CD4-positive, alpha-beta T cell treated with Interleukin-17A for 4 hours (primary cell): Measurements from ENCODE around the gene CR2.
"Not testable (repeated sequence)": the region's sequence is repeated elsewhere in the genome, so short reads cannot be mapped to it uniquely, and the experiment has no call there.

ENCODE experiments used
- DNase-seq: peaks from one replicate; pipeline ENCODE4 v3.0.0-alpha.2; 2020; ENCODE audit warnings: mixed read lengths

The CR2 gene

DNA sequence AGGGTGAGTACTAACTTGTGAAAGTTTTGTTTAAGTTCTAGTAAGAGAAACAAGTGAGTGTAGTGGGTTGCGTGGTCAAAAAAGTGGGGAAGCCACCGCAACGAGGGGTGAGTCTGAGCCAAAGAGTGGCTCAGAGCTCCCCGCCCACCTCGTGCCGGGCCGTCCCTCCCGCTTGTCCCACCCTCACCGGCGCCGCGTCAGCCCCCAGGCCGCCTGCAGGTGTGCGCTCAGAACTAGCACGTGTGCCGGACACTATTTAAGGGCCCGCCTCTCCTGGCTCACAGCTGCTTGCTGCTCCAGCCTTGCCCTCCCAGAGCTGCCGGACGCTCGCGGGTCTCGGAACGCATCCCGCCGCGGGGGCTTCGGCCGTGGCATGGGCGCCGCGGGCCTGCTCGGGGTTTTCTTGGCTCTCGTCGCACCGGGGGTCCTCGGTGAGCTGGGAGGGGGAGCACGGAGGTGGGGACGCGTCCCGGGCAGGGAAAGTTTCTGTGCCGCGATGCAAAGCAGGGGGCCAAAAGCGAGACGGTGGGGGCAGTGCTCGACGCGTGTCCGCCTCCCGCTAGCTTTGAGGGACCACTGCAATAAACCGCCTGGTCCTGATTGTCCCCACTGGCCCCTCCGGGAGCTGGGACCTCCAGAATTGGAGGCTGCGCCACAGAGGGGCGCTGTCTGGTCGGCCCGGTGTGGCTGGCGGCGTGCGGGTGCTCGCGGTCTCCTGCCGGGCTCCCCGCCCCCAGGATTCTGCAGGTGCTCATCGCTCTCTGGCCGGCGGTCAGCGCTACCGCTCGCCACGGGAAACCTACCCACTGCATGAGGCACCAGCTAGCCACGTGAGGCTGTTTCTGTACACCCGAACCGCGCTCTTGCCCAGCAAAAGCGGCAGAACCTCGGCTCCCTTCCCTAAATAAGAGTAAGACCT lies at the start of gene CR2:
Gene CR2 (plus strand): TSS at position 283 of the 919 bp plus-strand sequence. CDS start 91 bp downstream, at position 374.
- peak; percentile 63 for DNase-seq

DNA sequence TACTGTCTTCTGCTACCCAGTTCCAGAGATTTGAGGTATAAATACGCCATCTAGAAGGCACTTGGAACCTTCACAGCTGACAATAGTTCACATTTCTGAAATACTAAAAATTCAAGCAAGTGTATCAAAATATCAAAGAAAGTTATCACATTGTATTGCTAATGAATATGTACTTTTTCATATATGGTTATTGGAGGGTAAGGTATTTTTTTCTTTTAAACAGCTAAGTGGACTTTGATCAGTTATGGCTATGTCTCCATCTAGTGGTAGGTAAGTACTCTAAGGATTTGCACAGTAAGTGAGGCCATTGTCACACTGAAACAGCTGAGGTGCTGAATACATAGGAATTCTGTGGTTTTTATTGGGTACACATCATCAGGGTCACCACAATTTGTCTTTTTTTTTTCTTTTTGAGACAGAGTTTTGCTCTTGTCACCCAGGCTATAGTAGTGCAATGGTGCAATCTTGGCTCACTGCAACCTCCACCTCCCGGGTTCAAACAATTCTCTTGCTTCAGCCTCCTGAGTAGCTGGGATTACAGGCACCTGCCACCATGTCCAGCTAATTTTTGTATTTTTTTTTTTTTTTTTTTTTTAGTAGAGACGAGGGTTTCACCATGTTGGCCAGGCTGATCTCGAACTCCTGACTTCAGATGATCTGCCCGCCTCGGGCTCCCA lies 49.1 kb upstream of the CR2 start:
- DNase-seq, result peak; percentile 12

DNA sequence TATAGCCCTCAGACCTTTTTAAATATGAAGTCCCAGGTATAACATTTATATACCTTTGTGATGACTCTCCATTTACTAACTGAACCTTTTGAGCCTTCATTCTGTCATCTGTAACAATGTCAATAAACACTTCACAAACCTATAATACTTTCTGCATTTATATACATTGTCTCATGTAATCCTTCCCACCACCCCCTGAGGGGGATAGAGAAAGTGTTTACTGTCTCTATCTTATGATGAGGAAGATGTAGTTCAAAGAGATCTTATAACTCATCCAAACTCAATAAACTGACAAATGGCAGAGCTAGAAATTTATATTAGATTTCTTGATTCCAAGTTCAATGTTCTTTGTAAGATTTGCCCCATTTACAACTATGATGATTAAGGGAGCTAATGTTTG lies 48.3 kb upstream of the CR2 start:
- DNase-seq, result no peak

DNA sequence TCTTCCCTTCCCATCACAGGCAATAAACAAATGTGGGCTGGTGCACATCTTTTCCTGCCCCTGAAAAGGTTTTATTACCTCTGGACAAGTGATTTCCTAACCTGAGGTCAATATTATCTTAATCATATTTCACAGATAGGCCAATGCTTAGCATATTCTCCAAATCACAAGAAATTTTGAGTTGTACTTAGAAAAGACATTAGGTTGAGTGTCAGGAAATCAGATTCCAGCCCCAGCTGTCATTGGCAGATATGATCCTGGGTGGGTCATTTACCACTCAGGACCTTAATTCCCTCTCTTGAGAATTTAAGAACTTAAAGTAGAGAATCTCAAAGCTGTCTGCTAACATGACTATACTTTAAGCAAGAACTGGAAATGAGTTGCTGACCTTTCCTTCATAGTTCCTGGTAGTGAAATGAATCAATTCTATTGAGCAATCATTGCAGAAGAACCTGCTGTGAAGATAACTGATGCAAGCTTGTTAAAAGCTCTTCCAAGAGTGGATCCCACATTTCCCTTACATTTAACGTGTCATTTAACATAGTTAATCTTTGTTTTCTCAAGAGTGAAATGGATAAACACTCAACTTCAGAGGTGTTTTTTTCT lies 46.4 kb upstream of the CR2 start:
- DNase-seq, result no peak

DNA sequence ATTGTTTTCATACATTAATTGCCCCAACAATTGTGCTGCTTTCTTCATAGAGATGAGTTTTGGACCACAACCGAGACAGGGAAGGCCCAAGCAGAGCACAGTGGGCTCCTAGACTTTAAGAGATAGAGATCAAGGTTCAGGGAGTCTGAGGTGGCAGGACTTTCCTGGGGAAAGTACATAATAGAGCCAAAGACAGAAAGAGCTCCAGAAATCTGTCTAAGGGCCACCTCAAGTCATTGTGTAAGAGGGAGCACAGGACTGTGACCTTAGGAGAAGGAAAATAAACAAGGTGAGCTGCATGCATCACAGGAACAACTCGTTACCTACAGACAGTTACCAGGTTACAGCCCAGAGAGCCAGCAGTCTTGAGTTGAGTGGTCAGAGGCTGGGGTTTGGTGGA lies 41.3 kb upstream of the CR2 start:
- no peak for DNase-seq

DNA sequence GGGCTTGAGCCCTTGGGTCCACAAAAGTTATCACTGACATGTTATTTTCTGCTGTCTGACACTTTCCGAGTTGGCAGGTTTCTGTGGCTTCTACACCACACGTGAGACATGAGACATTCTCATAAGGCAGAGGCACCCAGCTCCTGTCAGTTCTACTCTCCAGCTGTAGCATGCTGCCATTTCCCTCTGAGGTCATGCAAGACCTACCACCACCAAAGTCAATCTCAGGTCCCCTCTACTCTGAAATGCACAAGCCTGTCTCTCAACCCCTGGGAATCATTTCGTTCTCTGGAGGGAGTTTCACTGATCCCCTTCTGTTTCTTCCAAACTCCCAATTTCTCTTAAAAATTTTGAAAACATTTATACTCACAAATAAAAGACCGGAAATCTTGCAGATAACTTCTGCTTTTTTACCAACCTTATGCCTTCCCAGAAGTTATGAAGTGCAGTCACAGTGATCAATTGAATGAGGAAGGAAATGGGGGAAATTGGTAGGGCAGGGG lies 39.5 kb upstream of the CR2 start:
- DNase-seq, result peak; percentile 15

DNA sequence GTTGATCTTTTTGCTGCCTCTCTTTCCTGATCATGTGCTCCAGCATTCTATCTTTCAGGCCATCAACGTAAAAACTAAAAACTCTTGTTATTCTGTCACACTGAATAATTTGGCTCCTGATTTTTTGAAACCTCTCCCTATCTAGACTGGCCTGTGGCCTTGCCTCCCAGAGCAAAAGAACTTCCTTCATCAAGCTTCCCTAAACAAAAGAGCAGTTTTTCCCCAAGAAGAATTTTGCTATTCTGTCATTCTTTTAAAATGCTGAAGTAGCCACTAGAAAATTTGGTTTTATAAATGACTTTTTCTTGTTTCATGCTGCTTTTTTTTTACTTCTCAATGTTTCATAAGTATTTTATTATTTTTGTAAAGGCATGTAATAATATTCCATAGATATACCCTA lies 37.1 kb upstream of the CR2 start:
- no peak for DNase-seq

DNA sequence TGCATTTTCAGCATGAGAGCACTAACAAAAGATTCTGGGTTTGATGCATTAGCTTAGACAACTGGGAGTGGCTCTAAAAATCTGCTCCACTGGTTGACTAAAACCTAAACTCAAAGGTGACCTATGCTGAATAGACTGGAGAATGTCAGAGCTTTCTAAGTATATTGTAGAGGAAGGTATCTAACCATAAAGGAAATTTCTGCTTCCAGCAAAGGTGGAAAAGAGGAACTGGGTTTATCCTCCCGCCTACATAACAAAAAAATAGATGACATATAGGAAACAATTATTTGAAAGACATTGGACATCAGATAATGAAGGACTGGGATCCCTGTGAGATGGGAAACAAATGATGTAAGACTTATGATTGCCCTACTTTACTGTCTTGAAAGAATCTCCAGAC lies 35.8 kb upstream of the CR2 start:
- DNase-seq, result no peak

DNA sequence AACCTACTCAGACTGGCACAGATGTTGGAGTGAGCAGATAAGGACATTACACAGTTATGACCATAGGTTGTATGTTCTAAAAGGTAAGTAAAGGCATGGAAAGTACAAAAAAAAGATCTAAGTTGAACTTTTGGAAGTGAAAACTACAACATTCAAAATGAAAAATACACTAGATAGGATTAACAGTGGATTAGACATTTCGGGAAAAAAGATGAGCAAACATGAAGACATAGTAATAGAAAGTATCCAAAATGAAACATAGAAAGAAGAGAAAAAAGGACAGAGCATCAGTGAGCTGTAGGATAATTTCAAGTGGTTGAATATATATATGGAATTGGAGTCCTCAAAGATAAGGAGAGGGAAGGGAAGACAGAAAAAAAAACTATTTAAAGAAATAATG lies 34.0 kb upstream of the CR2 start:
- no peak for DNase-seq

DNA sequence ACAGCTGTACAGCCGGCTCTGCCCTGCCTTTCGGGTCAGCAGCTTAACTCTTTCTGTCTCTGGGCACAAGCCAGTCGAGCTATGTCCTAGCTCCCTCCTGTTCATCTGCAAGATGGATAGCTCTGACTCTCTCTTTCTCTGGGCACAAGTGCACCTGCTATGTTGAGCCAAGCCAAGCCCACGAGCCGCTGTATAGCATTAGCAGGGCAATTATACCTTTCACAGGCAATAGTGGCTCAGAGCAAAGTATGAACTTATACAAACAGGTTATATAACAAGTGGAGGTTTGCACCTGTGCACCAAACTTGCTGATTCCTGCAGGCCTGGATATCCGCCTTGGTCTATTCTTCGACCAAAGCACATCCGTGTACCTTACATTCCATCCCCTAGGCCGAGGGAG lies 33.0 kb upstream of the CR2 start:
- no peak for DNase-seq

DNA sequence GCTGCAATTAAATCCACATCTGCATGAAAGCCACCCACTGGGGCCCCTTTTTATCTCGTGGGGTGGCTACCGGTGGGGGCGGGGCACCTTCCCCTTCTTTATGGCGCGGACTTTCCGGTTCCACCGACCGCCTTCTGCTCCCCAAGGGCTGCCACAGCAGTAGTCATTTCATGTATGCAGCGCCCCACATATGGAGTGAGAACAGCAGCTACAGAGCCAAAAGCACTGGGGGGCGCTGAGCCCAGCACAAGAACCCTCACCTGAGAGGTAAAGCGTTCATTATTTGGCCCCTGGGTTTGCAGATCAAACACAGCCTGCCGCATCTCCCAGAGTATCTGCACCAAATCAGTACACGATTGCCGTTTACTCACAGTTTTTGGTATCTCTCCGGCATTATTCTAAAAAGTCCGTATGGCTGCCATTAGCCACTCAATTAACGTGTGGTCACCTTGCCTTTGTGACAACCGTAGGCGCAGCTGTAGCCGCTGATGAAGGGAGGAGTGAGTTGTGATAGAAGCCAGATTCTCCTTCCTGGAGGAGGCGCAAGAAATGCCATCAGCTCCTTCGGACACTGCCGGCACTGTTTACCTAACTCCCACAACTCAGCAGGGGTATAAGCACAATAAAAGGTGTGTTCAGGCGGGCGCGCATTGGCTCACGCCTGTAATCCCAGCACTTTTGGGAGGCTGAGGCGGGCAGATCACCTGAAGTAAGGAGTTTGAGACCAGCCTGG lies 30.4 kb upstream of the CR2 start:
- DNase-seq, result no peak

DNA sequence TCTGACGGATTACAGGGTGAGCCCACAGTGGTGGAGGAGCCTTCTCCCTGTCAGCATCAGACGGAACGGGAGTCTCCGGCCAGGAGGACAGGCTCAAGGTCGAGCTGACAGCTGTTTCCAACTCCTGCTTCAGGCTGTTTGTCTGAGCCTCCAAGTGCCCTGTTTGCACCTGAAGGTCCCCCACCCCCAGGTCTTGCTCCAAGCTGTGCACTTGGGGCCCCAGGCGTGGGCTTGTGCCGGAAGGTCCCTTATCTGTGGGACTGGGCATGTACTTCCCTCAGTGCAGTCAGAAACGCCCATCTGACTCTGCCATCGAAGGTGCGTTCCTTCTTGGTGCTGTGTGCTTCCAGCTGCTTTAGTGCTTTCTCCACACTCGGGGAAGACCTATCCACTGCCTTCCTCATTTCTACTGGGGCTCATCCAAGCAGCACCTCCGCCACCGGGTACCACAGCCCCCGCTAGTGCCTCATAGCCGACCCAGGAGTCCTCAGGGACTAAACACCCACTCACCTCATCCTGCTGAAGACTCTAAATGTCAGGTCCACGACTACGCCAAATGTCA lies 29.5 kb upstream of the CR2 start:
- DNase-seq, result no peak

DNA sequence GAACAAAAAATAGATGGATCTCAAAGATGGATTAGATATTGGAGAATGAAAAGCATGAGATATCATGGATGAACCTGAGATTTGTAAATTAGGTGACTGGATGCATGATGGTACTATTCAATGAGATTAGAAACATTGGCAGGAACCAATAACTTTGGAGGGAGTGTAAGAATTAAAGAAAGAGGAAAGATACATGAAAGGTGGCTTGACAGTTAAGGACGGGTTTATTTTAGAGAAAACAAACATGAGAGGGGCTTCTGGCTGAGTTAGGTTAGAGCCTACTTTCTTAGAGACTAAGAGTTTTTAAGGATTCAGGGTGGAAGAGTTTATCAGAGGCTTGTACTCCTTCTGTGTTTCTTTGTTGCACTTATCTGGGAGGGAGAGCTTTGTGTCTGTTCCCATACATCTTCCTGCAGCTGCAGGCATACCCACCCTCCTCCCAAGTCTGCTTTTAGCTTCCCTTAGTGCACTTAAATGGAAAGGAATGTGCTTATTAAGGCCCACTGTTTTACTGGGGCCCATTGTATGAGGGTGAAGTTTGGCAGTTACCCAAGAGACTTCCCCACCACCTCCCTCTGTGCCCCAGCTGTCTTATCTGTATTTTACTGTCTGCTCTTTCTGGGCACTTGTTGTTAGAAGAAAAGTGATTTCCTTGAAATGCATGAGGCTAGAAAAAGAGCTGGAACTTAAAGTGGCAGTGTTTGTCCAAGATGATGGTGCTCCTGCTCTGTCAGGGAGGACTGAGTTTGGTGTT lies 26.1 kb upstream of the CR2 start:
- no peak for DNase-seq

DNA sequence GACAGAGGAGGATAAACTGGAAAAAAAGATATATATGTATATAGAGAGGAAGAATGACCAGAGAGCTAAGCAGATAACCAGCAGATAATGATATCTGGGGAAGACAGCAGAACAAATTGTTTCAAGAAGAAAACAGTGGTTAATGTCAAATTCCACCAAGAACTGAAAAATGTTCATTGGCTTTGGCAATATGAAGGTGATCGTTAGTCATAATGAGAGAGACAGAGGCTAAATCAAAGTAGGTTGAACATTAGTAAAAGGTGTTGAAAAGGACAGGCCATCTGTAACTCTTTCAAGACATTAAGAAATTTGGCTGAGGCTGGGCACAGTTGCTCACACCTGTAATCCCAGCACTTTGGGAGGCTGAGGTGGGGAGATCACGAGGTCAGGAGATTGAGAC lies 25.3 kb upstream of the CR2 start:
- no peak for DNase-seq

DNA sequence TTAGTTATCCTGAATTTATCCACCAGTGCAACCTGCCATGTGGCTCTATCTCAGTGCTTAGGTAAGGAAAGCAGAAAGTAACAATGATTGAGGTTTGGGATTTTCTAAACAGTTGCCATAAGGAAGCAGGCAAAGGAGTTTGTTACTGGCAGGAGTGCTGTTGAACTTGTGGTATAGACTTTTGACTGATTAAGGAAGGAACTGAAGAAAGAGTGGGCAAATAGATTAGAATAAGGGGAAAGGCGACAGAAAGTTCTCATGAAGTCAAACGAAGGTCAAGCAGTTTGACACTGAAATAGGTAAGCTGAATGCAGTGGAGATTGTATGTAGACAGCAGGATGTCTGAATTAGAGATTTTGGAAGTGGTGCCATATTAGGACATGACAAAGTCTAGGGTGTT lies 24.2 kb upstream of the CR2 start:
- DNase-seq, result no peak

DNA sequence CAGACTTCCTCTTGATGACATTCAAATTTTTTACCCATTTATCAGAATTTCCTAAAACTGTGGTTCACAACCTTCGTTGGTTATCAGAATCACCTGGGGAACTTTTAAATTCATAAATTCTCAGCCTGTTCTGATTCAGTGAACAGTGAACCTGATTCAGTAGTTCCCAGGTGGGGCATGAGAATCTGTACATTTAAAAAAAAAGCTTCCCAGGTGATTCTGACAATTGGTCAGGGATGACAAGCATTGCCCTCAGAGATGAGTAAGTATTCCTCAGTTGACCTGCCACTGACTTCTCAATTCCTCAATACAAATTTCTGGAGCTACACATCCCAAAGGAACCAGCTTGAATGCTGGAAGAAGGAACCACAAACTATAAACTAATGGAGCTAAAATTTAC lies 23.5 kb upstream of the CR2 start:
- no peak for DNase-seq

DNA sequence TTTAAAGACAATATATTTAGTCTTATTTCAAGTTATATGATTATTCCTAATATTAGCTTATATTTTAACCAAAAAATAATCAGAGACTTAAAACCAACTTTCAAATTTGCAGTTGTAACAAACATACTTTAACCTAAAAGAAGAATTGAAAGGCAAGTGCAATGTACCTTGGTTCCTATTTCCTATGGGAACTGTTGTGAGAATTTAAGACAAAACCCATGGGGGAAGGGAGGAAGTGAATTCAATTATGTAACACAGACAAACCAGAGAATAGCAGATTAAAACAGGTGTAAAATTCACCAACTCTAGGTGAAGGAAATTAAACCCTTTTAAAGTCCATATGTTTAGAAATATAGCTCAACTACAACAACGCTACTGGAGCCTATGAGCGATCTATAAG lies 22.6 kb upstream of the CR2 start:
- DNase-seq, result no peak

DNA sequence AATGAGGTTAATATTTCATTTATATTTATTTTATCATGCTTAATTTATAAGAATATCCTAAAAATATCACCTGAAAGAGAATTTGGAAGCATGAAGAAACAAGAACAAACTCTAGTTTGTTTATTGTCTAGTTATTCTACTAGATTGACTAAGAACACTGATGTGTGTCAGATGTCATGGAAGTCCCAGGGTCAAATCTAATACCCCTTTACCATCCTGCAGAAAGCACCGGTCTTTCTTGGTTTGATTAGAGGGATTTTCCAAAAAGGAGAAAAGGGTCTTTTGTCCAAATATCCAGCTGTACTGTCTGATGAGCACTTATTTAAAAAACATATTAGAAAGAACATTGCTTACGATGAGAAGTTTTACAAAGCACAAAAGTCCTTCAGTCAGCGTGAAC lies 20.7 kb upstream of the CR2 start:
- DNase-seq, result no peak

DNA sequence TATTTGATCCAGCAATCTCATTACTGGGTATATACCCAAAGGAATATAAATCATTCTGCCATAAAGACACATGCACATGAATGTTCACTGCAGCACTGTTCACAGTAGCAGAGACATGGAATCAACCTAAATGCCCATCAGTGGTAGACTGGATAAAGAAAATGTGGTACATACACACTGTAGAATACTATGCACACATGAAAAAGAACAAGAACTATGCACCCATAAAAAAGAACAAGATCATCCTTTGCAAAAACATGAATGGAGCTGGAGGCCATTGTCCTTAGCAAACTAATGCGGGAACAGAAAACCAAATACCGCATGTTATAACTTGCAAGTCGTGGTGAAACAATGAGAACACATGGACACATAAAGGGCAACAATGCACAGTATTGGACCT lies 17.4 kb upstream of the CR2 start:
- not testable (repeated sequence) for DNase-seq

DNA sequence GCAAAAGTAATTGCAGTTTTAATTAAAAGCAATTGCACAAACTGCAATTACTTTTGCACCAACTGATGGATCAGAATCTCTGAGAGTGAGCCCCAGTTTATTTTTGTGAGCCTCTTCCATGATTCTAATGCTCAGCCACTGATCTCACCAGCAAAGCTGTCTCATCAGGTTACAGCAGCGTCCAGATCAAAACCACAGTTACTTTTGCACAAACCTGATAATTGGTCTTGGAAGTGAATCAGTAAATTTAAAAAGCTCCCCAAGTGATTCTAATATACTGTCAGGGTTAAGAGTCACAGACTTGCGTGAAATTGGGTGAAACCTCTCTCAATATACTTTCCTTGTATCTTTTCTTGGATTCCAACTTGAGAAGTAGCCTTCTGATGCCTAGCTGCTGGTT lies 13.5 kb upstream of the CR2 start:
- no peak for DNase-seq

DNA sequence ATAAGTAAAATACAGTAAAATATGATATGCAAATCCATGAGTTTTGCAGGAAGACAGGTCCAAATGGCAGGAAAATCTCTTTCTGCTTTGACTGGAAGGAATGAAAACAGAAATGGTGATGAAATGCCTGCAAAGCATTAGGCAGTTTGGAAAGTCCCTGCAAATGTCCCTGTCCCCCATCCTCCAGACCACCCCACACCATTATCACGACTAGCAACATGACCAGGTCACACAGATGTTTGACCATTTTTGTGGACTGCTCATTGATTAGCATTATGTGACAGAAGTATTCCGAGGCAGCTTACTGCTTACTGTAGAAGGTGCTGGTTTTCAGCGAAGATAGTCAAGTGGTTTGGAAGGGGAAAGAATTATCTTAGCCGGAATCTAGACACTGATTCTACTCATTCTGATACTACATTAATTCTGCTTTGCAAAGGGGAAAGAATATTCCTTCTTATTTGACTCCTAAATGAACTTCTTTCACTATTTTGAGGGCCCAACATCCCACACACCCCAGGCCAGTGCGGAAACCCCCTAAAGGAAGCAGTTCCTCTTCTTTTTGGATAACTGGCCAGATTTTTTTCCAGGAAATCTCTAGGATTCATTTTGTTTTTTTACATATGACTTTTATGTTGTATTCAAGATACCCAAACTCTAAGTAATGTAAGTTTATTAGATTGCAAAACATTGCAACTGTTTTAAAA lies 9.5 kb upstream of the CR2 start:
- no peak for DNase-seq
